ENCODE results near the gene PPM1H. TPM values are rescaled to one million over a fixed set of nuclear protein-coding genes. Genes with fewer than 3 reads are reported as not detected.
A peak's percentile ranks its signal among the peaks of the same experiment; 100 is the strongest.
"Not testable (repeated sequence)": the region's sequence is repeated elsewhere in the genome, so short reads cannot be mapped to it uniquely, and the experiment has no call there.

The PPM1H gene
- total and polyA plus RNA-seq, 4 donors = 22.0 to 35.8 (median 26.0) TPM

DNA sequence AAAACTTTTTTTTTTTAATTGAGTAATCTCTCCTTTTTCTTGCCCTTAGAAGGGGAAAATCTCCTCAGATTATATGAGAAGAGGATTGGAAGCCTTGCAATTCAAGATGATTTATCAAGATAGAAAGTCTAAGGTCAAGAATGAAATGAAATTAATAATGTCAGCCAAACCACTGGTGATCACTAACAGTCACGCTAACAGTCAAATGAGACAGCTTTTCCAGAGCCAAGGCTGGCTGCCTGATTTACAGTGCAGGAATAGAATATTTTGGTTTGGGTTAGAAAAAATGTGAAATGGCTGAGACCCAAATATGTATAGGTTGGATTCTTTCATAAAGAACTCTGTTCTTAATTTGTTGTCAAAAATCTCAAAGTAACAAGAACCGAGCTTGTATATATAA is 204.3 kb downstream of the PPM1H start:
- no peak for DNase-seq (ENCODE audit: low read depth in 4 of 6, low spot score in 6 of 6)
- Histone ChIP-seq H3K4me3 (ENCODE audit: low read depth, low read length) (no peak overlapping the region), H3K36me3 (ENCODE audit: control insufficient read depth, insufficient read depth, low read length) (no peaks in the 10 kb centered on the region), H3K9me3 (ENCODE audit: control insufficient read depth, insufficient read depth, low read length) (no peaks in the 10 kb centered on the region), H3K27ac (ENCODE audit: low read depth, low read length) (no peak overlapping the region), H3K4me1 (ENCODE audit: control insufficient read depth, insufficient read depth, low read length) (no peaks in the 10 kb centered on the region), H3K27me3 (ENCODE audit: control insufficient read depth, insufficient read depth, low read length) (no peaks in the 10 kb centered on the region)
- WGBS (ENCODE audit: insufficient coverage) = 100% methylated on average over 1 of the region's 2 CpGs

DNA sequence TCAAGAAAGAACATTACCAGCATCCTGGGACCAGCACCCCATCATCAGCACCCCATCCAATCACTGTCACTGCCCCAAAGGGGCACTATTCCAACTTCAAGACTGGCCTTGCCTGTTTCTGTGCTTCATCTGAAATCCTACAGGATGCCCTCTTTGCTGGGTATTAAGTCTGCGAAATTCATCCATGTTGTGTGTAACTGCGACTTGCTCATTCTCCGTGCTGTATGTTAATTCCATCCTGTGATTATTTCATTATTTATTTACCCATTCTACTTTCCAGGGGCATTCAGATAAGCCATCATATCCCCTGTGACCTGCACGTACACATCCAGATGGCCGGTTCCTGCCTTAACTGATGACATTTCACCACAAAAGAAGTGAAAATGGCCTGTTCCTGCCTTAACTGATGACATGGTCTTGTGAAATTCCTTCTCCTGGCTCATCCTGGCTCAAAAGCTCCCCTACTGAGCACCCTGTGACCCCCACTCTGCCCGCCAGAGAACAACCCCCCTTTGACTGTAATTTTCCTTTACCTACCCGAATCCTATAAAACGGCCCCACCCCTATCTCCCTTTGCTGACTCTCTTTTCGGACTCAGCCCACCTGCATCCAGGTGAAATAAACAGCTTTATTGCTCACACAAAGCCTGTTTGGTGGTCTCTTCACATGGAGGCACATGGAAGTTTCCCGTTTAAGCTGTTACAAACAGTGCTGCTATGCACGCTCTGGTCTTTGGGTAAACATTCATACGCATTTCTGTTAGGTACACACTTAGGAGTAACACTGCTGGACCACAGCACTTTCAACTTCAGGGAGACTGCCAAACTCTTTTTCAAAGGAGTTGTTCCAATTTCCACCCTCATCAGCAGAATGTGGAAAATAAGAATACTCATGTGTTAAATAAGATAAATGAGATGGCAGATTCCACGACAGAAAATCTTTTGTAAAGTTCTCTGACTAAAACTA is 205.1 kb downstream of the PPM1H start:
- H3K9me3 ChIP-seq (ENCODE audit: control insufficient read depth, insufficient read depth, low read length); H3K27ac ChIP-seq (ENCODE audit: low read depth, low read length); H3K36me3 ChIP-seq (ENCODE audit: control insufficient read depth, insufficient read depth, low read length); DNase-seq (ENCODE audit: low read depth in 4 of 6, low spot score in 6 of 6); H3K27me3 ChIP-seq (ENCODE audit: control insufficient read depth, insufficient read depth, low read length); H3K4me3 ChIP-seq (ENCODE audit: low read depth, low read length); H3K4me1 ChIP-seq (ENCODE audit: control insufficient read depth, insufficient read depth, low read length): not testable (repeated sequence)
- WGBS (ENCODE audit: insufficient coverage) = 71% methylated on average over 11 of the region's 13 CpGs

DNA sequence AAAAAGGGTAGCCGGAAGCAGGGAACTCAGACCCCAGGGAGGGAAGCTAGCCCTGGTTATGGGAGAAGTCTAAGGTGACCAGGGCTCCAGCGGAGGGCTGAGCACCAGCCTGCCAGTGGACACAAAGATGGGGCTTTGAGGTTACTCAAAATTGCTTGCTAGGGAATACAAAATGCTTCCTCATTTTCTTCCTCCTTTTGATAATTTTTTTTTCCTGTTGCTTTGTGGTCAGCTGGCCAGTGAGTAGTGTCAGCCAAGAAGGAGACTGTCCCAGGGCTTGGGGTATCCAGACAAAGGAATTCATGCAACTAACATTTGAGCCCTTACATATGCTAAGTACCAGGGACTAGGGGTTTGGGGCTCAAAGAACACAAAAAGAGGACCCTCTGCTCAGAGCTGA is 206.2 kb downstream of the PPM1H start:
- H3K27me3 ChIP-seq (ENCODE audit: control insufficient read depth, insufficient read depth, low read length) = no peaks in the 10 kb centered on the region
- H3K9me3 ChIP-seq (ENCODE audit: control insufficient read depth, insufficient read depth, low read length) = no peaks in the 10 kb centered on the region
- no peaks in the 10 kb centered on the region for H3K36me3 ChIP-seq (ENCODE audit: control insufficient read depth, insufficient read depth, low read length)
- no peak for DNase-seq (ENCODE audit: low read depth in 4 of 6, low spot score in 6 of 6)
- WGBS (ENCODE audit: insufficient coverage) = 89% methylated on average over 1 of the region's 2 CpGs
- no peaks in the 10 kb centered on the region for H3K4me1 ChIP-seq (ENCODE audit: control insufficient read depth, insufficient read depth, low read length)
- H3K27ac ChIP-seq (ENCODE audit: low read depth, low read length) = no peak overlapping the region
- H3K4me3 ChIP-seq (ENCODE audit: low read depth, low read length) = no peak overlapping the region

GRCh38 chr12:62726471-62726980 is 208.4 kb downstream of the PPM1H start:
- Histone ChIP-seq H3K4me3 (ENCODE audit: low read depth, low read length) (no peak overlapping the region), H3K27ac (ENCODE audit: low read depth, low read length) (no peak overlapping the region), H3K36me3 (ENCODE audit: control insufficient read depth, insufficient read depth, low read length) (no peaks in the 10 kb centered on the region), H3K27me3 (ENCODE audit: control insufficient read depth, insufficient read depth, low read length) (no peaks in the 10 kb centered on the region), H3K4me1 (ENCODE audit: control insufficient read depth, insufficient read depth, low read length) (no peaks in the 10 kb centered on the region), H3K9me3 (ENCODE audit: control insufficient read depth, insufficient read depth, low read length) (no peaks in the 10 kb centered on the region)
- WGBS (ENCODE audit: insufficient coverage) = 97% methylated on average over 6 of the region's 6 CpGs
- DNase-seq (ENCODE audit: low read depth in 4 of 6, low spot score in 6 of 6) = no peak

GRCh38 chr12:62725781-62726180 is 209.2 kb downstream of the PPM1H start:
- Histone ChIP-seq H3K36me3 (ENCODE audit: control insufficient read depth, insufficient read depth, low read length) (no peaks in the 10 kb centered on the region), H3K4me1 (ENCODE audit: control insufficient read depth, insufficient read depth, low read length) (no peaks in the 10 kb centered on the region), H3K27ac (ENCODE audit: low read depth, low read length) (no peak overlapping the region), H3K9me3 (ENCODE audit: control insufficient read depth, insufficient read depth, low read length) (no peaks in the 10 kb centered on the region), H3K4me3 (ENCODE audit: low read depth, low read length) (no peak overlapping the region), H3K27me3 (ENCODE audit: control insufficient read depth, insufficient read depth, low read length) (no peaks in the 10 kb centered on the region)
- DNase-seq (ENCODE audit: low read depth in 4 of 6, low spot score in 6 of 6) = no peak
- no CpG with 5 or more reads among the region's 1 CpG for WGBS (ENCODE audit: insufficient coverage)

- no peaks in the 10 kb centered on the region for H3K27me3 ChIP-seq (ENCODE audit: control insufficient read depth, insufficient read depth, low read length)
- no peaks in the 10 kb centered on the region for H3K9me3 ChIP-seq (ENCODE audit: control insufficient read depth, insufficient read depth, low read length)
- no peaks in the 10 kb centered on the region for H3K36me3 ChIP-seq (ENCODE audit: control insufficient read depth, insufficient read depth, low read length)
- WGBS (ENCODE audit: insufficient coverage) = 100% methylated on average over 1 of the region's 4 CpGs
- H3K4me1 ChIP-seq (ENCODE audit: control insufficient read depth, insufficient read depth, low read length) = no peaks in the 10 kb centered on the region
- H3K4me3 ChIP-seq (ENCODE audit: low read depth, low read length) = no peak overlapping the region
- no peak for DNase-seq (ENCODE audit: low read depth in 4 of 6, low spot score in 6 of 6)
- no peak overlapping the region for H3K27ac ChIP-seq (ENCODE audit: low read depth, low read length)
Observed at GRCh38 chr12:62724947-62725451, 210.0 kb downstream of the PPM1H start.

GRCh38 chr12:62724285-62724684 is 210.7 kb downstream of the PPM1H start:
- H3K36me3 ChIP-seq (ENCODE audit: control insufficient read depth, insufficient read depth, low read length) = no peaks in the 10 kb centered on the region
- WGBS (ENCODE audit: insufficient coverage) = no CpG with 5 or more reads among the region's 3 CpGs
- no peaks in the 10 kb centered on the region for H3K9me3 ChIP-seq (ENCODE audit: control insufficient read depth, insufficient read depth, low read length)
- no peak for DNase-seq (ENCODE audit: low read depth in 4 of 6, low spot score in 6 of 6)
- H3K4me3 ChIP-seq (ENCODE audit: low read depth, low read length) = no peak overlapping the region
- H3K27me3 ChIP-seq (ENCODE audit: control insufficient read depth, insufficient read depth, low read length) = no peaks in the 10 kb centered on the region
- no peak overlapping the region for H3K27ac ChIP-seq (ENCODE audit: low read depth, low read length)
- H3K4me1 ChIP-seq (ENCODE audit: control insufficient read depth, insufficient read depth, low read length) = no peaks in the 10 kb centered on the region

GRCh38 chr12:62722971-62723680 is 211.8 kb downstream of the PPM1H start:
- no peaks in the 10 kb centered on the region for H3K36me3 ChIP-seq (ENCODE audit: control insufficient read depth, insufficient read depth, low read length)
- no peak overlapping the region for H3K4me3 ChIP-seq (ENCODE audit: low read depth, low read length)
- DNase-seq (ENCODE audit: low read depth in 4 of 6, low spot score in 6 of 6) = no peak
- no CpG with 5 or more reads among the region's 3 CpGs for WGBS (ENCODE audit: insufficient coverage)
- H3K27me3 ChIP-seq (ENCODE audit: control insufficient read depth, insufficient read depth, low read length) = no peaks in the 10 kb centered on the region
- no peak overlapping the region for H3K27ac ChIP-seq (ENCODE audit: low read depth, low read length)
- no peaks in the 10 kb centered on the region for H3K9me3 ChIP-seq (ENCODE audit: control insufficient read depth, insufficient read depth, low read length)
- H3K4me1 ChIP-seq (ENCODE audit: control insufficient read depth, insufficient read depth, low read length) = no peaks in the 10 kb centered on the region

- Histone ChIP-seq H3K4me1 (ENCODE audit: control insufficient read depth, insufficient read depth, low read length) (peaks cover 8% of the 10 kb centered on the region), H3K9me3 (ENCODE audit: control insufficient read depth, insufficient read depth, low read length) (no peaks in the 10 kb centered on the region), H3K27me3 (ENCODE audit: control insufficient read depth, insufficient read depth, low read length) (no peaks in the 10 kb centered on the region), H3K36me3 (ENCODE audit: control insufficient read depth, insufficient read depth, low read length) (no peaks in the 10 kb centered on the region), H3K4me3 (ENCODE audit: low read depth, low read length) (no peak overlapping the region), H3K27ac (ENCODE audit: low read depth, low read length) (peak overlapping the region; percentile 8)
- WGBS (ENCODE audit: insufficient coverage) = 49% methylated on average over 8 of the region's 8 CpGs
- DNase-seq (ENCODE audit: low read depth in 4 of 6, low spot score in 6 of 6) = peak in 3 of 6 donors; percentile 48 to 91 (median 88)
Observed at GRCh38 chr12:62720661-62721330, 214.2 kb downstream of the PPM1H start.
